Activated CD8-positive, alpha-beta memory T cell treated with anti-CD3 and anti-CD28 coated beads, Interleukin-2, amount 50 U/mL, for 1 hour (primary cell): Measurements from ENCODE around the gene CUZD1.
"Not testable (repeated sequence)": the region's sequence is repeated elsewhere in the genome, so short reads cannot be mapped to it uniquely, and the experiment has no call there.

Experiments
- DNase-seq: peaks from one replicate; pipeline ENCODE4 v3.0.0-alpha.2; 2020; ENCODE audit errors: extremely low read depth

Gene CUZD1

GRCh38 chr10:122845783-122846332, at the start of gene CUZD1:
CUZD1 (minus strand) TSS chr10:122845857; CDS start chr10:122845843, 14 bp downstream.
- DNase-seq, result no peak

- DNase-seq, result no peak
Measured at GRCh38 chr10:122894261-122894944, 48.7 kb upstream of the CUZD1 start.

- DNase-seq, result no peak
Measured at GRCh38 chr10:122884166-122884565, 38.5 kb upstream of the CUZD1 start.

GRCh38 chr10:122882766-122883165, 37.1 kb upstream of the CUZD1 start:
- DNase-seq, result no peak

GRCh38 chr10:122879339-122880273, 33.9 kb upstream of the CUZD1 start, which contains the start of gene FAM24B:
FAM24B (minus strand) TSS chr10:122879581; CDS start chr10:122850515, 29,066 bp downstream.
- DNase-seq, result peak; percentile 97

- DNase-seq, result no peak
Measured at GRCh38 chr10:122878799-122879338, 33.2 kb upstream of the CUZD1 start.

- DNase-seq, result no peak
Measured at GRCh38 chr10:122877264-122877663, 31.6 kb upstream of the CUZD1 start.

GRCh38 chr10:122876467-122876855, 30.8 kb upstream of the CUZD1 start:
- no peak for DNase-seq

- DNase-seq, result no peak
Measured at GRCh38 chr10:122875843-122876466, 30.3 kb upstream of the CUZD1 start.

- DNase-seq, result not testable (repeated sequence)
Measured at GRCh38 chr10:122871947-122872346, 26.3 kb upstream of the CUZD1 start.

- not testable (repeated sequence) for DNase-seq
Measured at GRCh38 chr10:122868768-122869167, 23.1 kb upstream of the CUZD1 start.

- not testable (repeated sequence) for DNase-seq
Measured at GRCh38 chr10:122866757-122867482, 21.3 kb upstream of the CUZD1 start.

GRCh38 chr10:122864901-122865300, 19.2 kb upstream of the CUZD1 start:
- no peak for DNase-seq

GRCh38 chr10:122864194-122864592, 18.5 kb upstream of the CUZD1 start:
- DNase-seq, result no peak

GRCh38 chr10:122863216-122864193, 17.8 kb upstream of the CUZD1 start:
- DNase-seq, result no peak

- no peak for DNase-seq
Measured at GRCh38 chr10:122861711-122862161, 16.1 kb upstream of the CUZD1 start.

- DNase-seq, result no peak
Measured at GRCh38 chr10:122859527-122859926, 13.9 kb upstream of the CUZD1 start.

GRCh38 chr10:122858042-122858441, 12.4 kb upstream of the CUZD1 start:
- not testable (repeated sequence) for DNase-seq

- DNase-seq, result no peak
Measured at GRCh38 chr10:122856902-122857301, 11.2 kb upstream of the CUZD1 start.

GRCh38 chr10:122855745-122856144, 10.1 kb upstream of the CUZD1 start:
- no peak for DNase-seq
